GM12801 (cell line): ENCODE results near the gene ZNF304.

ENCODE experiments used
- TF ChIP-seq, protein P1 (sequence below): IDR thresholded peaks from one replicate; pipeline ENCODE4 v1.5.1; 2011; ENCODE audit warnings: control low read depth; ENCODE audit not compliant: insufficient read length; ENCODE audit errors: extremely low read depth

The ZNF304 gene

GRCh38 chr19:57380923-57381322 lies 29.9 kb downstream of the ZNF304 start:
- TF ChIP-seq, protein P1, sequence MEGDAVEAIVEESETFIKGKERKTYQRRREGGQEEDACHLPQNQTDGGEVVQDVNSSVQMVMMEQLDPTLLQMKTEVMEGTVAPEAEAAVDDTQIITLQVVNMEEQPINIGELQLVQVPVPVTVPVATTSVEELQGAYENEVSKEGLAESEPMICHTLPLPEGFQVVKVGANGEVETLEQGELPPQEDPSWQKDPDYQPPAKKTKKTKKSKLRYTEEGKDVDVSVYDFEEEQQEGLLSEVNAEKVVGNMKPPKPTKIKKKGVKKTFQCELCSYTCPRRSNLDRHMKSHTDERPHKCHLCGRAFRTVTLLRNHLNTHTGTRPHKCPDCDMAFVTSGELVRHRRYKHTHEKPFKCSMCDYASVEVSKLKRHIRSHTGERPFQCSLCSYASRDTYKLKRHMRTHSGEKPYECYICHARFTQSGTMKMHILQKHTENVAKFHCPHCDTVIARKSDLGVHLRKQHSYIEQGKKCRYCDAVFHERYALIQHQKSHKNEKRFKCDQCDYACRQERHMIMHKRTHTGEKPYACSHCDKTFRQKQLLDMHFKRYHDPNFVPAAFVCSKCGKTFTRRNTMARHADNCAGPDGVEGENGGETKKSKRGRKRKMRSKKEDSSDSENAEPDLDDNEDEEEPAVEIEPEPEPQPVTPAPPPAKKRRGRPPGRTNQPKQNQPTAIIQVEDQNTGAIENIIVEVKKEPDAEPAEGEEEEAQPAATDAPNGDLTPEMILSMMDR, result no peak

GRCh38 chr19:57382806-57383488 lies 31.9 kb downstream of the ZNF304 start:
- TF ChIP-seq, protein P1, result no peak

DNA sequence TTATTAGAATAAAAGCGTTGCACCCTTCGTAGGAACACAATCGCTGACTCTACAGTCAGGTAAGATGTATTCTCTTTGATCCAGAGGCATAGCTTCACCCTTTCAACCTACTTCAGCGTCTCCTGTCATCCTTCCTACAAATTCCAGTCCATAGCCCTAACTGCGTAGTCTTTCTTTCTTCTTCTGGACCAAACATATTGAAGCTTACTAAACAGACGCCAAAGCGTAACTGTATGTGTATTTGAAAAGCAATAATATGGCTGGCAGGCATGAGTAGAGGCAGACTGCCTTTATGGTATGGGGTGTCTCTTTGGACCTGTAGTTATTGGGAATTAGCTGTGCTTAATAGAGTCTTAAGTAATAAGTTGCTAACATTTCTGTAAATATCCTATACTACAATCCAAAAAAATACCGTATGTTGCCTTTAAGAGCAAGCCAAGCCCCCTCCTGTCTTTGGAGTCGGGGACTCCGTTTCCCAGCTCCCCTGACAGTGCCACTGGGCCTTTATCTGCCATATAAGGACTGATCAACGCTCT lies 38.2 kb downstream of the ZNF304 start:
- TF ChIP-seq, protein P1, result no peak

DNA sequence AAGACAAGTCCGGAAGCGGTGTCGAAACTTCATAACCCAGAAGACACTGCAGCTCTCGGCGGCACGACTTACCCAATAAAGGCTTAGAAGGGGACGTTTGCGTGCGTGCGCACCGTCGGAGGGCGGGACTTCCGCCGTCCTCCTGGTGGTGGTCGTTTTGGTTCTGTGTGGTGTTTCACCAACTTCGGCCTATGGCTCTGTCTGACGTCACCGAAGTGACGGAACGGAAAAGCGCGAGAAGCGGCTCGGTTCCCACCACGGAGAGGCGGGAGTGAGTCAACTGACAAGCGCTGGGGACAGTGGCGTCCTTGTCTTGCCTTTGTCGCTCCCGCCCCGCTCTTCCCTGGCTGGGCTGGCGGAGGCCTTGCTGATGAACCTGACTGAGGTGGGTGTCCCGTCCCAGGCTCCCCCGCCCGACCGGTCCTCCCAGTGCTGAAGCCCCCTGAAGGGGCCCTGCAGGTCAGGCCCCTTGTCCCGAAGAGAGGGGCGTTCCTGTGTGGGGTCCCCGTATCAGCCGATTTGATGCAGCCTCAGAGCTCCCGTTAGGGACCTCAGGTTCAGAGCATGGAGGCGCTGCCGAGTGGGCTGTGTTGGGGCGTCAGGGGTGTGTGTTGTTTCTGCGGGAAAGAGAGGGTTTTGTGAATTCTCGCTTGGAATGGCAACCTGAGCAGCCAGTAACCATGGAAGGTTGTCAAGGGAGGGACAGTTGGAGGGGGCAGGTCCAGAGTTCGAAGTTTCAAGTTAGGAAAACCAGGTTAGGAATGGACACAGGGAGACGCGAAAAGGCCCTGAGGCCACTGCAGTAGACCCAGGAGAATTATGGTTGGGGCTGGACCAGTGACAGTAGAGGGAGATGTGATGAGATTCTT lies 38.9 kb downstream of the ZNF304 start, which contains the start of gene ZNF548:
ZNF548 (plus strand) TSS at position 125 of the 869 bp plus-strand sequence; CDS start at position 371, 246 bp downstream.
- TF ChIP-seq, protein P1, result no peak

GRCh38 chr19:57395710-57396109 lies 44.6 kb downstream of the ZNF304 start:
- TF ChIP-seq, protein P1, result no peak

DNA sequence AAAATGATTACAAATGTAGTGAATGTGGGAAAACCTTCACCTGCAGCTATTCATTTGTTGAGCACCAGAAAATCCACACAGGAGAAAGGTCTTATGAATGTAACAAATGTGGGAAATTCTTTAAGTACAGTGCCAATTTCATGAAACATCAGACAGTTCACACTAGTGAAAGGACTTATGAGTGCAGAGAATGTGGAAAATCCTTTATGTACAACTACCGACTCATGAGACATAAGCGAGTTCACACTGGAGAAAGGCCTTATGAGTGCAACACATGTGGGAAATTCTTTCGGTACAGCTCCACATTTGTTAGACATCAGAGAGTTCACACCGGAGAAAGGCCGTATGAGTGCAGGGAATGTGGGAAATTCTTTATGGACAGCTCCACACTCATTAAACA lies 47.8 kb downstream of the ZNF304 start:
- TF ChIP-seq, protein P1, result no peak

DNA sequence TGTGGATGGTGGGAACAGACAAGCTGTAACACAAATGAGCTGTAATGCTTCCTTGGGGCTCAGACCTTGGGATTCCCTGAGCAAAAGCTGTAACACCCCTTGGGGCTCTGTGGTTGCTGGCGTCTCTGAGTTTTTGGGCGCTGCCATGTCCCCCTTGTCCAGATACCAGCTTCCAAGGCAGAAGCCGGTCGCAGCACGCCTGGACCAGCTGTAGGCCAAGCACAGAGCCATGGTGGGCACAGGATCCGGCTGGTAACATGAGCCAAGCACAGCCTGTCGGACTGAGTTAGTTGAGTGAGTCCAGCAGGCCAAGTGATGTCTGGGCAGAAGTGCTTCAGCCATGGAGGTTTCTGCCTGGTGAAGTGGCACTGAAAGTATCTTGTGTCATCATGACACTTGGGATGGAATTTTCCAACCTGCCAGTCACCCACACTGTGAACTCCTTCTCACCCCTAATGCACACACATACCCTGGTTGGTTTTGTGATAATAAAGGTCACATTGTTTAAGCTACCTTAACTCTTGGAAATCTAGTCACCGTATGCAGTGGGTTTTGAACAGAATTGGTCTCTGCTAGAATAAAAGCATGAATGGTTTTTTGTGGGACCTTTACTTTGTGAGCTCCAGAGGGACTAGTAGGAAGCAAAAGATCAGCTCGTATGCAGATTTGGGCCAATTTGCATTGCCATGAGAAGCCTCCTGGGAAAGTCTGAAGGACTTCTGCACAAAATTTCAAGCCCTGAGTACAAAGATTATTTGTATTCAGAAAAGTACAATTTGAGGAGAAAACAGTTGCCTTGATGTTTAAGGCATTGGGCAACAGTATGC lies 52.9 kb downstream of the ZNF304 start:
- TF ChIP-seq, protein P1, result no peak
